ELR (cell line): ENCODE results near the gene SNX13.
A peak's percentile ranks its signal among the peaks of the same experiment; 100 is the strongest.

ENCODE experiments used
- DNase-seq: peaks from one replicate; pipeline ENCODE4 v3.0.0-alpha.2; 2015; ENCODE audit warnings: low read depth

The SNX13 gene

DNA sequence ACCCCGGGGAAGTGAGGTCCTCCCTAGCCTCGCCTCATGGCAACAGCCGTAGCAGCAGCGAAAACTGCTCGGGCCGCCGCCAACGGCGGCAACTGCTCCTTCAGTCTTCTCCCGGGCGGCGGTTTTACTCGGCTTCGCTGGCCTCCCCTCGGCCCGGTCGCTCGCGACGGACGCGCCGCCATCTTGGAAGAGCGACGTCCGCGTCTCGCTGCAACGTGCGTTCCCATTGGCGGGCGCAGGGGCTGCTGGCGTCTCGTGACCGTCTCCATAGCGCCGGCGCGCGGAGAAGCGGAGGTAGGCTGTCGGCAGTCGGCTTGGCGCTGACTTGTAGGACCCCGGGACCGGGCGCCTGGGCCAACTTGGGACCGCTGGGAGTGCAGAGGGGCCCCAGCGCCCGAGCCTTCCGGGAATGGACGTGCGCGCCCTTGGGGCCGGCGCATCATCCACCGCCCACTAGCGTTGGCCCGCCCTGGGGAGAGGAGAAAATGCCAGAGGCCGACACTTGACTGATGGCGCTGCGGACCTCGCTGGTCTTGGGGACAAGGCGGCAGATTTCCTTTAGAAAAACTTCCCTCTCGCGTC lies at the start of gene SNX13:
TSS of gene SNX13 (minus strand) at position 193 of the 582 bp plus-strand sequence. CDS start 199 bp downstream, outside the sequence.
- DNase-seq = peak; percentile 97

DNA sequence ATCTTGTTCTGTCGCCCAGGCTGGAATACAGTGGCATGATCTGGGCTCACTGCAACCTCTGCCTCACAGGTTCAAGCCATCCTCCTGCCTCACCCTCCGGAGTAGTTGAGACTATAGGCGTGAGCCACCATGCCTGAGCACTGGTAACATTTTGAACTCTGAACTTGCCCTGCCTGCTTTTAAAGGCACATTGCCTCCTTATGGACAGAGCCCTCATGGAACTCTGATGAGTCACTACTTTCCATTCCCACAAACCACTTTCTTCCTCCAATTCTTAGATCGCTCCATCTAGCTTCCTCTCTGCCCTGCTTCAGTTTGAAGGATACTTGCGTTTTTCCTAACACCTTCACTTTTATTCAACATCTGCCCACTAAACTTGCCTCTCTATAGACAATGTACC lies 49.3 kb upstream of the SNX13 start:
- peak; percentile 56 for DNase-seq

DNA sequence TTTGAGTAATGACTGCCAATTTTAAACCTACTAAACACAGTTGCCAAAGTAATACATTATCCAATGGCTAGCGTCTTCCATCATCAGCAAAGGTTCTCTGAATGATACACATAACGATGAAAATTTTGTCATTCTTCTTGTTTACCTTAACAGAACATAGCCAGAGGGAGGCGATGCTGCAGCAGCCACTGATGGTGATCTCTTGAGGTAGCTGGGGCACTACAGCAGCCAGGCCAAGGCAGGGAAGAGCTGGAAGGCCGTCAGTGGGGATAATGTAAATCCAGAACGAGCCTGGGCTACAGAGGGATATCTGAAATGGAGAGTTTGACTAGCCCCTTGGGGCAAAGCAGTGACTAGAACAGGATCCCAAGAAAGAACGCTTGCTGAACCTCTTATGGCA lies 48.6 kb upstream of the SNX13 start:
- no peak for DNase-seq

DNA sequence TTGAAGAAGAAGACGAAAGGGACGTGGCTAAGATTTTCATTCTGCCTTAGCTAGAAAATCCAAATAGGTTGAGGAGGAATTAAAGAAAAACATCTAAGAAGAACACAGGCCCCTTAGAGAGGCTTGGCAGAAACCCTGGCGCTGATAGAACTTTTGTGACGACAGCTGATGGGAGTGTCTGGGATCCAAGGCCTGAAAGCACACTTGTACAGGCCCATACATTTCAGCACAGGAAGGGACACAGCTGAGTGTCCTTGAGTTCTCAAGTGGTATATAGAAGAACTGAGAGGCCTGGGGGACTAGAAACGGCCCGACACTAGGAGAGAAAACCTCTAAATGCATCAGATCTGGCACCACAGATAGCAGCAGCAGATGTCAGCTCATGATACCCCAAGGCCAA lies 47.8 kb upstream of the SNX13 start:
- DNase-seq = no peak

DNA sequence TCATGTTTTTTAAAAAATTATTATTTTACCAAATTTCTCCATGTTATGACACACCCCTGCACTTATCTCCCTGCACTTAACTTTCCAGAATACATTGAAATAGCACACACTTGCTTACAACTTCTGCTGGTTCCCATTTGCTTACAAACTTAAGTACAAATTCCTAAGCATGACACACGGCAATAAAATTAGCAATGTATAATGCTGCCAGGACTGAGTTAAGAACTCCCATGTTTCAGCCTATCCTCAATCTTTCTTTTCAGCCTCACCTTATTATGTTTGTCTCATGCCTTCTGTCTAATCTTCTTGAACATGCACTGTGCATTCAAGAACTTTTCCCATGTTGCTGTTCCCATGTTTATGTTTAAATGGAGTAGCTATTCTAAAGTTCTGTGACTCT lies 46.6 kb upstream of the SNX13 start:
- DNase-seq = peak; percentile 86

GRCh38 chr7:17985473-17986239 lies 45.4 kb upstream of the SNX13 start:
- no peak for DNase-seq

DNA sequence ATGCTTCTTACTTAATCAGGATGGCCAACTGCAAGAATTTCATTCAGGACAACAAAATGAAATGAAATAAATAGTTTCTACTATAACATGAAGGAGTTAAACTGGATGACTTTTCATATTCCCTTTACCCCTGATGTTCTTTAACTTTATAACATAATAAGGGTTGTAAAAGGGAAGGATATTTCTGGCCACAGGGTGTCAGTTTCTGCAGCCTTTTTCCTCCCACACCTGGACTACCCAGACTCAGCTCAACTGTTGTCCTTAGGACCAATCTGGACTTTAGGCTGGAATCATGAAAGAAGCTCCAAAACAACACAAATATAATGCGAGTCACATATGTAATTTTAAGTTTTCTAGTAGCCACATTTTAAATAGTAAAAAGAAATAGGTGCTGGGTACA lies 44.0 kb upstream of the SNX13 start:
- no peak for DNase-seq

GRCh38 chr7:17983221-17984062 lies 43.1 kb upstream of the SNX13 start:
- DNase-seq = peak; percentile 14

DNA sequence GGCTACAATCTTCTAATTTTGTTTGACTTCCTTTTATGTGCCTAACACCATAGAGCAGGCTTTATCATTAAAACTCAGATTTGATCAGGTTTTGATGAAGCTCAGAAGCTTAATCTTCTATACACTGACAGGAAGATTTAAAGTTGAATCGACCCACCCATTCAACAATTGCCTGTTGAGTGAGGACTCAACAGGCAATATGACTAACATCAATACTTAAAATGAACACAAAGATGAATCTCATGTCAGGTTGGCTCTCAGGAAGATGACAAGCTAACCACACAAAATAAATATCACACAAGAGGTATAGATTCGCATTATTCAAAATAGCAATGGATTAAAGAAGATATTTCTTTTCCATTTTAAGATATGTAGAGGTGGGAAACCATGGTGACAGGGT lies 36.7 kb upstream of the SNX13 start:
- no peak for DNase-seq

GRCh38 chr7:17971411-17971810 lies 31.1 kb upstream of the SNX13 start:
- peak; percentile 42 for DNase-seq

GRCh38 chr7:17968791-17969715 lies 28.8 kb upstream of the SNX13 start:
- DNase-seq = no peak

- DNase-seq = no peak
These were observed 26.4 kb upstream of the SNX13 start for GRCh38 chr7:17966706-17967105.

DNA sequence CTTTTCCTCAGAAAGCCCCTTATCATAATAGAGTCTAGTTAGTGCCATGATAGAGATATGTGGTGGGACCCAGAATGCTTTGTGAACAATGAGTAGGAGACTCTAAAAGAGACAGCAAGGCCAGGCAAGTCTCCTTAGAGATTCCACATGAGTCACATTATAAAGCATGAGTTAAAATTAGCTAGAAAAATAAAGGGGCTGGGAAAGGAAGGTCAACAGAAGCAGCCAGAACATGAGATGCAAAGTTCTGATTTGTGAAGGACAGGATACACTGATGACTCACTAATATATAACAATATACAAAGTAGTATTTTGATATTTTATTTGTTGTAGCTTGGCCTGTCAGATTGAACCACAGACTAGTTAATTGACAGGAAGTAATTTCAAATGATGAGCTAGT lies 25.3 kb upstream of the SNX13 start:
- DNase-seq = peak; percentile 57

DNA sequence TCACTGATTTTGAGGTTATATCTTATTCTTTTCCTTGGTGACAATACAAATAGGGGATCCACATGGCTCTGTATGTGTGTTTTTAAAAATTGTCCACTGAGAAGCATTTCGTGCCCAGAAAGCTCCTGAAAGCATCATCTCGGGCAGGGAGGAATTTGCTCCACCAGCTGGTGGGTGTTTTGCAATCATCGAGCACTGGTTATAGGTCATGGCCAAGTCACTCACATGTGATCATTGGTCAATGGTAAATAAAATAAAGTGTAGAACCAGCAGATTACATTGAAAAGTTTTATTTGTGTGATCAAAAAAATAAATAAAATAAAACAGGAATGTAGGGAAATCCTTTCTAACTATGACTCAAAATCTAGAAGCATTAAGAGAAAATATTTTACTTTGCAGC lies 23.0 kb upstream of the SNX13 start:
- DNase-seq = peak; percentile 44

DNA sequence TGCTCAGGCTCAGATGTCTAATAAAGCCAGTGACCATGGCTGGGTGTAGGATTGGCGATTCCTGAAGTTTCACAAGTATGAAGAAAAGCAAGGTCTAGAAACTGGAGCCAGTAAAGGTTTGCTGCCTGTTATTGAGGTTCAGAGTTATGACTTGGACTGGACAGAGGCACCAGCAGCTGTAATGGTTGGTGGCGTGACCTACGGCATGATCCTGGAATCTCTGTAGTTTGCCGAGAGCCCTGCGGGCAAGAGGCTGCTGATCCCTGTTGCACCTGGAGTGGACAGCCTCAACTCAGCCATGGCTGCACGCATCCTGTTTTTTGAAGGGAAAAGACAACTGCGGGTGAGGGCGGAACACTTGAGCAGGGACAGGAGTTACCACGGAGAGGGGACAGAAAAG lies 22.4 kb upstream of the SNX13 start:
- DNase-seq = no peak

GRCh38 chr7:17957871-17958270 lies 17.6 kb upstream of the SNX13 start:
- no peak for DNase-seq

- DNase-seq = no peak
These were observed 12.1 kb upstream of the SNX13 start for GRCh38 chr7:17952387-17952786.

DNA sequence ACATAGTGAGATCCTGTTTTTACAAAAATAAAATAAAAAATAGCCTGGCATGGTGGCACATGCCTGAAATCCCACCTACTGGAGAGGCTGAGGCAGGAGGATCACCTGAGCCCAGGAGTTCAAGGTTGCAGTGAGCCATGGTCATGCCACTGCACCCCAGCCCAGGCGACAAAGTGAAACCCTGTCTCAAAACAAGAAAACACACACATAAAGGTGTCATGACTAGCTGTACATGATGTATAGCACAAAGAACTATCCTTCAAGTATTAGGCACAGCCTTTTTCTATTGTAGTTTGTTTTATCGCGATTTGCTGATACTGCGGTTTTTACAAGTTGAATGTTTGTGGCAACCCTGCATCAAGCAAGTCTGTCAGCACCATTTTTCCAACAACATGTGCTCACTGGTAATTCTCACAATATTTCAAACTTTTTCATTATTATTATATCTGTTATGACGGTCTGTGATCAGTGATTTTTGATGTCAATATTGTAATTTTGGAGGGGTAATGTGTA lies 11.5 kb upstream of the SNX13 start:
- DNase-seq = no peak

DNA sequence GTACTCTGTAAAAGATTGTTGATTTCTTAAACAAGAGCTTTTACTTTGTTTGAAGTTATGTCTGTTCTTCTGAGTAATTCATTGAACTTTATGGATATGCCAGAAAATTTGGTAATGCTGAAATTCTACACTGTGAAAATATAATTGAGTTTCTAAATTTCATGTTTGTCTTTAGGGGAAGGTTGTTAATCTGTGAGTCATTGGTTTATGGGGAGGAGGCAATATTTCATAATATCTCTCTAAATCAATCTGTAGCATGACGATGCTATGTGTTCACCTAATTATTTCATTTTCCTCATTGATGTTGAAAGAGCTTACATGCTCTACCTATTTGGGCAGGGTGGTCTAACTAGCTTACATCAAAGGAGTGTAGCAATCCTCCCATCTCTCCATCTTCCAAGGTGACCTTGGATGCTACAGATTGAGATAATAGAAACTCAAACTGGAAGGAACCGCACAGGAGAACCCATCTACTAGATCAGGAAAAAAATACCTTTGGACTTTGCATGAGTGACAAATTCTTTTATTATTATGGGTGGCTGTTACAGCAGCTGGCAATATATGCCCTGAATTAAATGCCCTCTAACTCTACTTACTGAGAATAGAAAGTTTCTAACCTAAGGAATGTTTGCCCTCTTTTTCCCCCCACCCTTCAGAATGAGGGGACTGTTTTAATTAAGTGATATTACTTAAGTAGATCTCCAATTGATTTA lies 8.4 kb upstream of the SNX13 start:
- peak; percentile 46 for DNase-seq

- no peak for DNase-seq
These were observed 7.3 kb upstream of the SNX13 start for GRCh38 chr7:17947620-17948019.

- peak; percentile 12 for DNase-seq
These were observed 6.3 kb upstream of the SNX13 start for GRCh38 chr7:17946591-17946990.
